NCI-H2196 (cell line): ENCODE results near the gene AGO1.
"Not testable (repeated sequence)": the region's sequence is repeated elsewhere in the genome, so short reads cannot be mapped to it uniquely, and the experiment has no call there.

ENCODE experiments used
- DNase-seq: peaks from one replicate; lab custom pipeline; 2025; ENCODE audit not compliant: unreplicated experiment; lab: John Stamatoyannopoulos, UW

Gene AGO1

GRCh38 chr1:35869245-35869950 lies 13.6 kb upstream of the AGO1 start:
- DNase-seq, result not testable (repeated sequence)

GRCh38 chr1:35870651-35871309 lies 12.2 kb upstream of the AGO1 start:
- no peak for DNase-seq

- no peak for DNase-seq
These were observed 9.7 kb upstream of the AGO1 start for GRCh38 chr1:35873243-35873750.

GRCh38 chr1:35874115-35874514 lies 8.9 kb upstream of the AGO1 start:
- not testable (repeated sequence) for DNase-seq

GRCh38 chr1:35876988-35877387 lies 6.0 kb upstream of the AGO1 start:
- DNase-seq, result no peak

- DNase-seq, result no peak
These were observed 1.1 kb upstream of the AGO1 start for GRCh38 chr1:35881850-35882273.

- DNase-seq, result no peak
These were observed 444 bp upstream of the AGO1 start for GRCh38 chr1:35882586-35882944.

- peak; percentile 53 for DNase-seq
These were observed 659 bp downstream of the AGO1 start for GRCh38 chr1:35883635-35884101.

GRCh38 chr1:35884934-35885333 lies 1.9 kb downstream of the AGO1 start:
- DNase-seq, result no peak

GRCh38 chr1:35885961-35886558 lies 3.1 kb downstream of the AGO1 start:
- no peak for DNase-seq

- no peak for DNase-seq
These were observed 3.8 kb downstream of the AGO1 start for GRCh38 chr1:35886577-35887431.

- no peak for DNase-seq
These were observed 4.5 kb downstream of the AGO1 start for GRCh38 chr1:35887508-35887907.

GRCh38 chr1:35888255-35888654 lies 5.2 kb downstream of the AGO1 start:
- no peak for DNase-seq

- not testable (repeated sequence) for DNase-seq
These were observed 6.0 kb downstream of the AGO1 start for GRCh38 chr1:35888981-35889380.

GRCh38 chr1:35893051-35893879 lies 10.3 kb downstream of the AGO1 start:
- DNase-seq, result no peak

- no peak for DNase-seq
These were observed 11.2 kb downstream of the AGO1 start for GRCh38 chr1:35894183-35894582.

- no peak for DNase-seq
These were observed 11.6 kb downstream of the AGO1 start for GRCh38 chr1:35894656-35895055.

- DNase-seq, result no peak
These were observed 16.9 kb downstream of the AGO1 start for GRCh38 chr1:35899941-35900340.

- DNase-seq, result no peak
These were observed 18.2 kb downstream of the AGO1 start for GRCh38 chr1:35901235-35901634.

GRCh38 chr1:35902671-35903070 lies 19.7 kb downstream of the AGO1 start:
- DNase-seq, result no peak
